HG03064 (cell line): ENCODE measurements around the gene ADAMTS17.

ENCODE experiments used
- ATAC-seq: cut with Tn5 transposase; IDR thresholded peaks from one replicate; pipeline ENCODE4 v1.9.1; 2021; ENCODE audit warnings: low read depth; ENCODE audit not compliant: unreplicated experiment

ADAMTS17 gene

DNA sequence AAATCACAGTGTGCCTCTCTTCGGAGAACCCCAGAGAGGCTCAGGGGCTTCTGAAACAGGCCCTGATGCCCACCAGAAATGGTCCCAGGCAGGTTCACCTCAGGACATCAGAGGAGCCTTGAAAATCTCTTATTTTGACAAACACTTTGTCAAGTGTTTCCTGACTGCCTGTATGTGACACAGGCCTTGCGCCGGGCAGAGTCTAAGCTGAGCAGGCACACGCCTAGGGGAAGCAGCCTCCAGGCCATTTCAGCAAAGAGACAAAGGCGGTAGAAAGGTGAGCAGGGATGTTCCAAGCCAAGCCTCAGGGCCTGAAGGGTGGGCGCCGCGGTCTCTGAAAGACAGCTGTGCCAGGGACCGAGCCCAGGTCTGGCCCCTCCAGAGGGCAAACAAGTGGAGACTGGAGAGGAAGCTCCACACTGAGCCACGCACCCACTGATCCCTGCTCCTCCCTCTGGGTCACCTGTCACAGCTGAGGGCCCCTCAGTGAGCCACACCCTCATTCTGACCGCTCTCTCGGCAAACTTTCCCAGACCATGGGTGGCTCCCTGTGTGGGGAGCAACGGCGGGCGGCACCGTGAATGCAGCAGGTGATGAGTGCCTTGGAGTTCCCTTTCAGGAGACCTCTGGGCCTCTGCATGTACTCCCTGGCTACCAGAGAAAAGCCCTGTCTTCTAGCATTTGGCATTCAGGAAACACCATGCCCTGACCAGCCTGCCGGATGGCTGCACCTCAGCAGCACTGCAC is 136.1 kb downstream of the ADAMTS17 start:
- no peak for ATAC-seq

DNA sequence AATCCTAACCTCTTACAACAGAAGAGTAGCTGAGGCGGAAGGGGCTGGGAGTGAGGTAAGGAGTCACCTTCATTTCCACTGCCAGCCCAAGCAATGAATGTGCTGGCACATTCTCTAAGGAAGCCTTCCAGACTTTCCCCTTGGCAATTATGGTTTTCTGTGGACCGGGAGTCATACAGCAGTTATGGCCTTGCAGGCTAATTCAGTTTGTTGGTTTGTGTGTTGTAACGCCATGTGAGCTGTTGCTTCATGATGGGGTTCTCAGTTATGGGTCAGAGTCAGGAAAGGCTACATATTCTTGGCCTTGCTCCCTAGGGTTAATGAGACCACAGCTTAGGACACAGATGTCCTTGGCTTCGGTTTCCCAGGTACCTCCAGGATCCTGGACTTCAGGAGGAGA is 137.0 kb downstream of the ADAMTS17 start:
- no peak for ATAC-seq

DNA sequence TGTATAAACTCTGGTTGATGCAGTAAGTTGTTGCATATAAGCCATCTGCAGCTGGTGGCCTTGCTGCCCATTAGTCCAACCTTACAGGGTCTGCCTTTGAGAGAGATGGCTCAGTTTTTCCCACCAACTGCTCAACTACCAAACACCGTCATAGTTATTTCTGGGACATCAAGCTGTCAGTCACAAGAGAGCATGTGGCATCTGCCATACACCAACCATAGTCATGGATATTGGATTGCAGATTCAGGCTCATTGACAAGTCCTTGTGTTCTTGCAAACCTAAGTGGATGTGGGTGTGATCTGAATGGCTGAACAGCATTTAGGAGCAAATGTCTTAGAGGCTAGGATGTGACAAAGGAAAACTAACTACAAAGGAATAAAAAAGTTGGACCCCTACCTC is 137.6 kb downstream of the ADAMTS17 start:
- no peak for ATAC-seq

DNA sequence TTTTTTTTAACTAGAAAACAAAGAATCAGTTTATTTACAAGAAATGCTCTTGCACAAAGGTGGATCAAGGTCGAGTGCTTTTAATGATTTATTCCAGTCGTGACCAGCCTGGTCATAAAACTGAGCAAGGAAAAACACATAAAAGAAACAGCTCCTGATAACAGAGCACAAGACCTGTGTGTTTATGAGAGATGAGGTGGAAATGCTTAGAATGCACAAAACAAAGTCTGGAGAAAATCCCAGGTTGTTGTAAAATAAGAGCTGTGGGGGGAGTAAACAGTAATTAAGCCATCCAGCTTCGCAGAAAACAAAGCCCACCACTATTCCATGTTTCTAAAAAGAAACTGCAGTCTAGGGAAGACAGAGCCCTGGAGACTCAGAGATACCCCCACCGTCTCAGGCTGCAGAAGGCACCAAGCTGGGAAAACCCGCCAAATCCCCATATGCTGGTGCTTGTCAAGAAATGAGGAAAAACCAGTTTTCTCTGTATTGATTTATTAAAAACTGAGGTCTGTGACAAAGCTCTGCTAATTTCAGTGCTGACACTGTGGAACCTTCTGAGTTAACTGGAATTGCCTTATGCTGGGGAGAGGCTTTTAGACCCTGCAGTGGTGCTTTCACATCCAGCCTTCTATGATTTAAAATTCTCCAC is 139.3 kb downstream of the ADAMTS17 start:
- no peak for ATAC-seq

DNA sequence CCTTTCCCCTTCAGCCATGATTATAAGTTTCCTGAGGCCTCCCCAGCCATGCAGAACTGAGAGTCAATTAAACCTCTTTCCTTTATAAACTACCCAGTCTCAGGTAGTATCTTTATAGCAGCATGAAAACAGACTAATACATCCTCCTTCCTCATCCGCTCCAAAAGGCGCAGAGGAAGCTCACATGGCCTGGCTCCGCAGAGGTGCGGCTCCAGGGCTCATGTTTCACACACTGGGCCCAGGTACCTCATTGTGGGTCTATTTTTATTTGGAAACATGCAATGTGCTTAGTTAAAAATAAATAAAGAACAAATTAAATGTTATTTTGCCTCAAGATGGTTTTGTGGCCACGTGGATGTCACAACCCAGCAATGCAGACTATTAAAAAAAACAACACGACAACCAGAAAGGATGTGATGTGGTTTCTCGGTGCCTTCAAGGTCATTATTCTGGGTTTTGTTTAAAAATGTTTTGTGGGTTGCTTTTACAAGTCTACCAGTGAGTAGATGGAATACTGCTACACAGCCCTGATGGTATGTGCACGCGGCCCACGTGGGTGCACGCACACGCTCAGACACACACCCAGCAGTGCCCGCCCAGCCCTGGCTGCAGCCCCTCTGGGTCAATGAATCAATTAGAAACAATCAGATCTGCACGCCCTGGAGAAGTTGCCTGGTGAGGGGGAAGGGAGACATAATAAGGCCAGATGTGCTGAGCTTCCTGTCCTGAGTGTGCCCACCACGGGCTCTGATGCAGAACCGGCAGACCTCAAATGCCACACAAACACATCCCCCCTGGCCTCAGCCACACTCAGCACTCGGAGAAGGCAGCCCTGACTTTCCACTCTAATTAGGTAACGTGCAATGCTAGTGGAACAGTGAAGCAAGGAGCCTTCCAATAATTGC is 140.1 kb downstream of the ADAMTS17 start:
- no peak for ATAC-seq

DNA sequence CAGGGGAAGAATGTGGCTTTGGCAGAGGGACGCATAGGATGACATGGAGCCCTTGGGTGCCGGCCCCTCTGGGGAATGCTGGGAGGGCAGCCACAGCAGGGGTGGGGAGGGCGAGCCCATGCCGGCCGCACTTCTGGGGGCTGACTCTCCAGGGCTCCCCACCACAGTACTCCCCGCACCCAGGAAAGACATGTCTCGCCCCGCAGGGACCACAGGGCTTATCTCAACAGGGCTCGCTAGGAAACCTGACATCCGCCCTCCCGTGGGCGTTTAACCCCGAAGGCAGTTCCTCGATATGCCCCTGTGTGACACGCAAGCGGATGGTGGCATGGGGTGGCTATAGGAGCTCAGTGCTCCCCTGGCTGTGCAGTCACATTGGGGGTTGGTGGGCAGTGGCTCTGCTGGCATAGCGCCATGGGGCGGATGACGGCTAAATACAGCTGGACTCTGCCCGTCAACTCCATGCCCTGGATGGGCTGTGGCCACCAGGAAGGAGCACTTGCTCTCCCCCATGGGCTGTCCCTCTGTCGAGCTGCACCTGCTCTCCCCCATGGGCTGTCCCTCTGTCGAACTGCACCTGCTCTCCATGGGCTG is 141.4 kb downstream of the ADAMTS17 start:
- ATAC-seq: no peak

DNA sequence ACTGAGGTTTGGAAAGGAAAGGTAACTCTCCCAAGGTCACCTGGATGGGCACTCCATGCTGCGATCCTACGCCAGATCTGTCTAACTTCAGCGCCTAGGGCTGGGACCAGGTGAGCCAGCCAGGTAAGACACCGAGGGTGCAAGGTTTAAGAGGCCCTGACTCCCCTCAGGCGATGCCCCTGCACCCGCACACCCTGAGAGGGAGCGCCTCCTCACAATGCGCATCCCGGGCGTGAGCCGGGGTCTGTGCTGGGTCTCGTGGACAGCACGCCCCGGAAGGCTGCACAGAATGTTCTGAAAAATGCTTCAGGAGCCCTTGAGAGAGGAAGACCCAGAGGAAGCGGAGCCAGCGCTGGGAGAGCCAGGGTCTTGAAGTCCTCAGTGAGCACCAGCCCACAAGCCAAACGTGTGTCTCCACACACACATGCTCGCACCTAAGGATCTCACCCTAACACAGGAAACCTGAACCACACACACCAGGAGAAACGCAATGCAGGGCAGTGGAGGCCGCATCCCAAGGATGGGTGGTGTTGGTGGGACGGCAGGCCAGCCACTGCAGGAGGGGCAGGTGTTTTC is 142.0 kb downstream of the ADAMTS17 start:
- no peak for ATAC-seq

DNA sequence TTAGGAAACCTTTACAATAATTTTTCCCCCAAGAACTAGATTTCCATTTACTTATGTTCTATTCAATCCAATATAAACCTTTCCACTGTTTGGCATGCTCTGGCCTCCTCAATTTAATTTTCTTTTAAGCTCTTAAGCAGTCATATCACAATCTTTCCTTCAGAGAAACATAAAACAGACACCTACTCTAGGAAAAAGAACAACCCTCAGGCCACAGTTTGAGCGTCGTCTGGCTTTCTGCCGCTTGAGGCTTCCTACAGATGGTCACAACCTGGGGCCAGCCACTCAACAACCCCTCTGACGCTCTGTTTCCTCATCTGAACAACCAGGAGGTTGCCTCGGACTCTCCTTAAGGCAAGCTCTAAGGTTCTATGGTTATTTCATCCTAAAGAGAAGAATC is 143.3 kb downstream of the ADAMTS17 start:
- no peak for ATAC-seq

DNA sequence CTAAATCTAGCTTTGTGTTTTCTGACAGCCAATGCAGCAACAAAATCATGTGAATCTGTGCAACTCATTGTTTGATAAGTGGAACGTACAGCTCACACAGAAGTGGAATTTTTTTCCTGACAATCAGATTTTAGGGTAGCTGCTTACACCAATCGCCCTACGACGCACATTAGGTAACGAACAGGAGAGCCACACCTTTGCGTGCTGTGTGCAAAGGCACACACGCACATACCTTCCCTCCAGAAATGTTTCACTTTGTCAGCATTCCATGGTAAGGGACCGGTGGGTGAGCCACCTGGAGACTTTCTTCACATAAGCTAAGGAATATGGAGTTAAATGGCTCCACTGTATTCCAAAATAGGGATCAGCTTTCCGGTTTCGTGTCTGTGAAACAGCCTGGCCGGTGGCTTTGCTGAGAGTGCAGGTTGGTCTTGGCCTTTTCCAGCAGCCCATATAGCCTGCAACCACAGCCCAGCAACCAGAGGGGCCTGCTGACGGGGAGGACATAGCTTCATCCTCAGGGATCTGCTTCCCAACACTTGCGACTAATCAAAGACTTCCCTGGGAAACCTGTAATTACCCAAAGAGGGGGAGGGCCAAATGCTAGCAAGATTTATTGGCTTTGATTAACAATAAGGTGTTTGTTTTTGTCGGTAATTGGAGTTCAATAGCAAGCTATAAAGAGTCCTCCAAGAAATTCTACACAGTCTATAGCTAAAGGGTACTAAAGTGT is 145.3 kb downstream of the ADAMTS17 start:
- no peak for ATAC-seq

DNA sequence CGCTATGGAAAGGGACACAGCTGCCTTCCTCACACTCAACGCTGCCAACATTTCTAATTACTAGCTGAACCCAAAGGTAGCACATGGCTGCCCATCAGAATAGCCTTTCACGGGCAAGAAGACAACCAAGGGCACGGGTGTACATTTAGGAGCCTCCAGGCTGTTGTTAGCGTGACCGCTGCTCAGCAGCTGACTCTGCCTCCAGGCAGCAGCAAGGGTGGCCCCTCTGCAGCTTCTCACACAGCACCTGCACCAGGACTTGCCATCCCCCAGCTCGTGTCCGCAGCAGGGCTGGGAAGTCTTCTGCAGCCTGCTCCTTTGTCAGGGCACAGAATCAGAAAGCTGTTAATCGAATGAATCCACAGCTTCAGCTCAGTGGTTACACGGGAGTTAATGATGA is 146.8 kb downstream of the ADAMTS17 start:
- ATAC-seq: no peak

DNA sequence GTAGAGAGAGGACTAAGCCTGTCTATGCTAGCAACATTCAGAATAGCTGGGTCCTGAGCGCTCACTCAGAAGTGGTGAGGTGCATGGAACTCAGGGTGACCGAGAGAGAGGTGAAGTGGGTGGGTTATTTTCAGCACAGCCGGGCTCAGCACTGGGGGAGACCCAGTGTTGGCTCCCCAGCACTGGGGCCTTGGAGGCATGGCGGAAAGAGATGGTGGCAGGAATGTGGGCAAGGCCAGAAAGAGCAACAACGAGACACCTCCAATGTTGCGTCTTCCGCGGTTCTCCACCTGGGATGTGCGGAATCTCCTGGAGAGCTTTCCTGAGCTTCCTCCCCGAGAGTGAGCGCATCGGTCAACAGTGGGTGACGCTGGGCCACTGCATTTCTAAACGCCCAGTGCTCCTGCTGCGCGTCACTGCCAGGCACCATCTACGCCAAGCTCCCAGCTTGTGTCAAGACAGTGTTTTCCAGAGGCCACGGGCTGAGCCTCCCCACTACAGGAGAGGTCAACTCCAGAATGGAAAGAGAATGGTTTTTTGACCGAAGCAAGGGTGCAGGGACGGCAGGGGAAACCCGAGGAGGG is 148.4 kb downstream of the ADAMTS17 start:
- ATAC-seq: no peak

DNA sequence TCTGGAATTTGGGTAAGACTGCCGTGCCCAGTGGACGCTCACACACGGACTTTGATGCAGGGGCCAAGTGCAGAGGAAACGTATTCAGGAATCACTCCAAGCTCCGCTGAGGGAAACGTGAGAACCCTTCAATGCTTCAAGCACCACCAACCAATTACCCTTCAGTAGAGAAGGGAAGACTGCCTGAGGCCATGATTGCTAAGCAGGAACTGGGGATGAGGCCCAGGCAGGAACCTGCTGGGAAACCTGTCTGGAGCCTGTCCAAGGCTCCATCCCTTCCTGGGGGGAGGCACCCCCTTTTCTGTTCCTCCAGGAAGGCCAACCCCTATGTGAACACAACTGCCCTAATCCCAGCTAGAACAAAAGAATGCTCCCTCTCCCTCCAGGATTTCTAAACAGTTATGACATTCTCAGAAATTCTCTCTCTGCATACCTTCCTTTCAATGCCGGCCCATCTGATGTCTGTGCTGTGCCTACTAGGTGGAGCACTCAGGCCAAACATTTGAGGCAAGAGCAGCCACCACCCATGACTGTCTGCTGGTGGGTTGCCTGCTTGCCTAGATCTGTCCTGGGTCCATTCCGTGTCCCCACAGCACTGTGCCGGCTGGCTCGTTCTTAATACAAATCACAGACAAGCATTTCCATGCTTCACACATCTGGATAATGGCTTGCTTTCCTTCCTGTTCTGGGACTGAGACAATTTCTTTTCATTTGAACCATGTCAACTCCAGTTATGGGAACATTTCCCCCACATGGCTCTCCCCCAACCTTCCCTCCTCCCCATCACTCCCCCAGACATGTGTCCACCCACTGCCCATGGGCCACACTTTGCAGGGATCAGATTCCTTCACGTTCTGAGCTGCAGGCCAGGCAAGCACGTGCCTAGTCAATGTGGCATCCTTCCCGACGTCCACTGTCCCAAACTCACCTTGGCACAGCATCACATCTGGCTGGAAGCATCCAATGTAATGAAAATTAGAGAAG is 149.4 kb downstream of the ADAMTS17 start:
- ATAC-seq: no peak

DNA sequence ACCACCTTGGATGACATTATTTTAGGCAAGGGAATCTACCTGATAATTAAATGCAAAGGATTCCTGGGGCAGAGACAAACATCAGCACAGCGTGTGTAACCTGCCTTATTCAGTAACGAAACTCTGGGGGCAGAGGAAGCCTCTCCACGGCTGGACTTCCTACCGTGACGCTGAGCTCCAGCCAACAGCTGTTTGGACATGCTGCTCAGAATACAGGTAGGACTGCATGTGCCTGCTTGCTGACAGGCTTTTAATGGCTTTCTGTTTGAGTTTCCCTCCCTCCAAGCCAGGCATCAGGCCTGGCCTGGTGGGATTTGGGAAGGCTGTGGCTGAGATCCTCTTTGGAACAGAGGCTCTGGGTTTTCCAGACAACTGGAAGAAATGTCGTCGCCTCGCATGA is 150.6 kb downstream of the ADAMTS17 start:
- no peak for ATAC-seq

DNA sequence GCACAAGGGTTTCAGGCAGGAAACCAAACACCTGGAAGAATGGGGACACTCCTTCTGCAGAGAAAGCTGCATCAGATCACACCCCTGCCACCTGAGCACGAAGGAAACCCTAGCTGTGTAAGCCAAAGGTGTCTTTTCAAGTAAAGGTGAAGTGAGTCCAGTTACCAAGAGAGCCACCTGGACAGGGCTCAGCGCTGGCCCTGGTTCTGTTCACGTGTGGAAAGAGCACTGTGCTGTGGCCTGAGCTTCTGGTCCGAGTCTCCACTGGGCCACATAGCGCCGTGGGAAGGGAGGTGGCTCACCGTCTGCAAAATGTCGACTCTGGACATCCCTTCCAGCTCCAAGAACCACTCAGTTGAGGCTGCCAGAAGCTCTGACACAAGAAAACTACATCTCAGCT is 151.1 kb downstream of the ADAMTS17 start:
- ATAC-seq: no peak

DNA sequence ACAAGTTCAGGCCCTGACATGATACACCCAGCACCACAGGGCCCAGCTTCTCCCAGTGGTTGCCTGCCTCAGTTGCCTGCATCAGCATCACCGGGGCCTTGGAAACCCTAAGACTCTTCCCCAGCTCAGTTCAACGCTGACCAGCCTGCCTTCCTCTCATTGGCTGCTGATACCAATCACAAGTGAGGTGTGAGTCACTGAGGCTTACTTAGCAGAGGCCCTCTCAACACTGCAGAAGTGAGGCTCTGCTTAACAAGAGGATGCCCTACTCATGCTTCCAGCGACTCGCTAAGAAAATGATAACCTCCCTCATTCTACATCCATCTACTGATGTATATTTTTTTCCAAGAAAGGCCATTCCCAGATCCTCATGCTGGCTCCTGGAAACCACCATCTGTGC is 151.9 kb downstream of the ADAMTS17 start:
- ATAC-seq: no peak

DNA sequence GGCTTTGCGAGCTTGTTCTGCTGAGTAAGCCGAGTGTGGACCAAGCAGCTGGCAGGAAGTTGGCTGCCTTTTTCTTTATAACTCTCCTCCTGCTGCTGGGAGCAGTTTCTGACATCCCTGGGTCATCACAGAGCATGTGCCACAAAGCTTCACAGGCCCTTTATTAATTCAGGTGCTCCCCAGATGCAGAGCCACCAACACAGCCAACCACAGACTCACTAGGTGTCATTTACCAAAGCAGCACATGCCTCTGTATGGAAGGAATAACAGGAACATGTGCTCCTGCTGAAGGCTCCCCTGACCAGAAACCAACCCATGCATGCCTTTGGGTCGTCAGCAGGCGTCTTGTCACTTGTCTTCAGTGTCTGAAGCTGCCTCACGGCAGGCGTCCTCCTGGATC is 152.5 kb downstream of the ADAMTS17 start:
- ATAC-seq: no peak

DNA sequence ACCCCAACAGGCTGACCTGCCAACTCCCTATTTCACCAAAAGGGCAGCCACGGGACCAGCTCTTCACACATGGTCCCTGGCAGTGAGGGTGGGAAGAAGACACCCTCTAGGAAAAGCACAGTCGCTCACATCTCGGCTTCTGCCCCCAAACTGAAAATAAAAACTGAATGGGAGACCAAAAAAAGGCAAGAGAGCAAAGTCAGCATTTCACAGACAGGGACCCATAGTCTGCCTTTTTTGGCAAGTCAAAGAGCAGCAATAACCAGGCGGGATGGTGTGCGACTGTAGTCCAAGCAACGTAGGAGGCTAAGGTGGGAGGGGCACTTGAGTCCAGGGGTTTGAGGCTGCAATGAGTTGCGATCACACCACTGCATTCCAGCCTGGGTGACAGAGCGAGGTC is 154.1 kb downstream of the ADAMTS17 start:
- no peak for ATAC-seq

DNA sequence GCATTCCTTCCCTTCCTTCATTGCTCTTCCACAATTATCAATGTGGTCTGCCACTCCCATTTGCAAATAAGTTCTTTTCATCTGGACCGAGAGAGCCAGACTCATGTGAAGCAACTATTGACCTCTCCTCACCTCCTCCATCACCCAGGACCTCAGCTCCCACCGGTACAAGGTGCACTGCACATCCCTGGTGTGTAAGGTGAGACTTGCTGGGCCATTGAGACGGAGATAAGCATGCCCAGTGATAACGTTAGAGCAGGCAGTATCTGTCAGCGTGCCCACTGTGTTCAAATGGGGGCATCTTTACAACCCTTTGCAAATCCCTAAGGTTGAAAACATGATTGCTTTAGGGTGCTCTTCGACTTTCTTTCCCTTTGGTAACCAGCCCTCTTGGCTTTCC is 154.8 kb downstream of the ADAMTS17 start:
- no peak for ATAC-seq
